Measurements from ENCODE around the gene TEX50.
"Not testable (repeated sequence)": the region's sequence is repeated elsewhere in the genome, so short reads cannot be mapped to it uniquely, and the experiment has no call there.

Gene TEX50

DNA sequence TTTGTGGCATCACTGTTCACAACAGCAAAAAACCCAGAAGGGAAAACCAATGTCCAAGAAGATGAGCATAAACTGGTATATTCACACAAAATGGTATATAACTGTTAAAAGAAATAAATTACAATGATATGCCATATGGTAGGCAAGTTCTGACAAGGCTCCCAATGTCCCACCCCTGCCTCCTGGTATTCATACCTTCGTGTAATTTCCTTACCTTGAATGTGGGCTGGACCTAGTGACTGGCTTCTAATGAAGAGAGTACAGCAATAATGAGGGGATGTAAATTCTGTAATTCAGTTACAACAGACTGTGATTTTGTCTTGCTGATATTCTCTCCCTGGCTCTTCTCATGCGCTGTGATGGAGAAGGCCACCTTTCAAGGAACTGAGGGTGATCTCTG, 25.2 kb downstream of the TEX50 start:
- in situ Hi-C loops (cut with HindIII; ENCODE audit: low pct_ligation_motif_present, low pct_unique_long_range_greater_than_20kb, low sequenced_read_pairs) = no loop called here
- no peak for DNase-seq

- in situ Hi-C loops (cut with HindIII; ENCODE audit: low pct_ligation_motif_present, low pct_unique_long_range_greater_than_20kb, low sequenced_read_pairs) = no loop called here
Observed at GRCh38 chr1:173661271-173661670, 26.1 kb downstream of the TEX50 start.

DNA sequence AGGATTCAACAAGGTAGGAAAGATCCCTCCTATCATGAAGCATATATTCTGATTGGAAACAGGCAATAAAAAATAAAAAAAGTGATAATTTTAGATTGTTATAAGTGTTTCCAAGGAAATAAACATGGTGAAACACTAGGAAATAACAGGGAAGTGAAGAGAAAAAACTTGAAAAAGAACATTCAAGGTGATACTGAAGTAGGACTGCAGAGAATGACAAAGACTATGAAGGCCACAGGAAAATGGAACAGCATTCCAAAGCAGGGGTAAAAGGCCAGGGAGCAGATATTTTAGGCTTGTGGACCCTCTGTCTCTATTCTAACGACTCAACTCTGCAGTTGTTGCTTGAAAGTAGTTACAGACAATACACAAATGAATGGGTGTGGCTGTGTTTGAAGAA, 26.6 kb downstream of the TEX50 start:
- in situ Hi-C loops (cut with HindIII; ENCODE audit: low pct_ligation_motif_present, low pct_unique_long_range_greater_than_20kb, low sequenced_read_pairs) = no loop called here

More at GRCh38 chr1:173661271-173661670, 26.1 kb downstream of the TEX50 start:
- no peak for DNase-seq

DNA sequence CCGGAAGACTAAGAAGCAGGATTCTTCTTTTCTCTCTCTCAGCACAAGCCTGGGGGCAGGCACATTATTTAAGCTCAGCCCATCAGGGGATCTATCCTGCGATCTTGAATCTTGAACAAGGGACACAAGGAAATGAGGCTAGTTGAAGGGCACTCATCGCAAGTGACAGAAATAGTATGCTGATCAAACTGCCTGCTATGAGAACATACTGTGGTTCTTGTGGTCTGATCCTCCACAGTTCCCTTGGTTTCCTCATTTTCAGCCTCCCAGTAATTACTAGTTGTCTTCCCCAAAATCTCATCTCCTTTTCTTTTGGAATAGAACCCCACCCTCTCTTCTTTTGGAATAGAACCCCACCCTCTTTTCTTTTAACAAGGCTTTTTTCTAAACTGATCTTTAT, 28.0 kb downstream of the TEX50 start:
- in situ Hi-C loops (cut with HindIII; ENCODE audit: low pct_ligation_motif_present, low pct_unique_long_range_greater_than_20kb, low sequenced_read_pairs) = no loop called here

More for the DNA sequence above, 26.6 kb downstream of the TEX50 start:
- no peak for DNase-seq

DNA sequence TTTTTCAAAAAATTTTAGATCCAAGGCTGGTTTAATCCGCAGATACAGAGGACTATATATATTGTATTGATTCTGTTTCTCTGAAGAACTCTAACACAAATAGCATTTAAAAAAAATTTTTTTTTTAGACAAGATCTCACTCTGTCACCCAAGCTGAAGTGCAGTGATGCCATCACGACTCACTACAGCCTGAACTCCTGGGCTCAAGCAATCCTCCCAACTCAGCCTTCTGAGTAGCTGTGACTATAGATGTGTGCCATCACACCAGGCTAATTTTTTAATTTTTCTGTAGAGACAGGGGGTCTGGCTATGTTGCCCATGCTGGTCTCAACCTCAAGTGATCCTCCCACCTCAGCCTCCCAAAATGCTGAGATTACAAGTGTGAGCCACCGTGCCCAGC, 31.5 kb downstream of the TEX50 start:
- in situ Hi-C loops (cut with HindIII; ENCODE audit: low pct_ligation_motif_present, low pct_unique_long_range_greater_than_20kb, low sequenced_read_pairs) = no loop called here
- peak; percentile 12 for DNase-seq

More for the DNA sequence above, 28.0 kb downstream of the TEX50 start:
- no peak for DNase-seq

DNA sequence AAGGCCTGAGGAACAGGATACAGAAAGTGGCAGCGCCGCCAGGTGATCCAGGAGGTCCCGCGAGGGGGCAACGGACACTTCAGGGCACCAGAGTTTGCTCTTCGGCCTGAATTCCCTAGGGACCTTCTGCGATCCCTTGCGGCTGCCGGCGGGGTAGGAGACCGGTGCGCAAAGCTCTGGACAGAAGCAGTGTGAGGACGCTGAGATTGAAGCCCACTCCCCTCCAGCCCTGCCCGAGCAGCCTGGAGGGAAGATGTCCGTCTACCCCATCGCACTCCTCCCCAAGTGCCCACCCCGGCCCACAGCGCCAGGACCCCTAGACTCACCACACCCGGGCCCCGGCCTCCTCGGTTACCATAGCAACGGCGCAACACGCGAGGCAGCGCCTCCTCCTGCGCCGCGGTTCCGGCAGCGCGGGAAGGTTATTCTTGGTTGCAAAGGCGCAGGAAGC, 34.4 kb downstream of the TEX50 start, which contains the start of gene ANKRD45:
Gene ANKRD45 (minus strand): TSS at position 361 of the 451 bp plus-strand sequence. CDS start 10,433 bp downstream, outside the sequence.
- in situ Hi-C loops (cut with HindIII; ENCODE audit: low pct_ligation_motif_present, low pct_unique_long_range_greater_than_20kb, low sequenced_read_pairs) = no loop called here
- peak; percentile 73 for DNase-seq

DNA sequence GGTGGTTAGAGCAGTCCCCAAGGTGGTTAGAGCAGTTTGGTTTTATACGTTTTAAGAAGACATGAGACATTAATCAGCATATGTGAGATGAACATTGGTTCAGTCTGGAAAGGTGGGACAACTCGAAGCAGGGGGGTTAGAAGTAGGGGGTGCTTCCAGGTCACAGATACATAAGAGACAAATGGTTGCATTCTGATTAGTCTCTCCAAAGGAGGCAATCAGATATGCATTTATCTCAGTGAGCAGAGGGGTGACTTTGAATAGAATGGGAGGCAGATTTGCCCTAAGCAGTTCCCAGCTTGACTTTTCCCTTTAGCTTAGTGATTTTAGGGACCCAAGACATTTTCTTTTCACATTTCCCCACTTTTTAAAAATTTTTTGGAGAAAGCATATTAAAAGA, 39.4 kb downstream of the TEX50 start:
- DNase-seq; in situ Hi-C loops (cut with HindIII; ENCODE audit: low pct_ligation_motif_present, low pct_unique_long_range_greater_than_20kb, low sequenced_read_pairs): not testable (repeated sequence)

- in situ Hi-C loops (cut with HindIII; ENCODE audit: low pct_ligation_motif_present, low pct_unique_long_range_greater_than_20kb, low sequenced_read_pairs); DNase-seq: not testable (repeated sequence)
Observed at GRCh38 chr1:173680152-173680551, 45.0 kb downstream of the TEX50 start.

DNA sequence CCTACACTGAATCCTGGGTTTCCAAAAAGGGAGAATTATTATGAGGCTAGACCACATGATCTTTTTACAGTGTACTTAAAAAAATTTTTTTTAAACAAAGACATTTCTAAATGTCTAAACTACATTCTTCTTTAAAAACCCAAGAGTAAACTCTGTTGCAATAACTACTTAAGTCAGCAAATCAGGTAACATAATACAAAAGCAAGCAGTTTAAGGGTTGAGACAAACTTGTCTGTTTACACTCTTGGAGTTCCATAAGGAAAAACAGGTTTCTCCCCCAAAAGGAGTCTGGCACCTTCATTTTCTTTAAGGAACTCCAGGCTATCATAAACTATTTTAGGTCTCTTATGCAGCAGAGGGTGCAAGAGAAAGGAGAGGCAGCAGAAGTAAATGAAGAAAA, 47.0 kb downstream of the TEX50 start:
- in situ Hi-C loops (cut with HindIII; ENCODE audit: low pct_ligation_motif_present, low pct_unique_long_range_greater_than_20kb, low sequenced_read_pairs) = no loop called here
- no peak for DNase-seq

DNA sequence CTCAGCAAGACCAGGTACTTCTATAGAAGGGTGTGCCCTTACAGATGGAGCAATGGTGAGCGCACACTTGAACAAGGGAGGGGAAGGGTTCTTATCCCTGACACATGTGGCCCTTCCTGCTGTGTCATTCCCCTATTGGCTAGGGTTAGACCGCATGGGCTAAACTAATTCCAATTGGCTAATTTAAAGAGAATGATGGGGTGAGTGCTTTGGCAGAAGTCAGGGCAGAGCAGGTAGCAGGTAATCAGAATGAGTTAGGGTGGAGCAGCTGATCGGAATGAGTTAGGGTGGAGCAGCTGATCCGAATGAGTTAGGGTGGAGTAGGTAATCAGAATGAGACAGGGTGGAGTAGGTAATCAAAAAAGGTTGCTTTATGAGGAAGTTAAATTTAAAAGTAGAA, 48.7 kb downstream of the TEX50 start:
- DNase-seq; in situ Hi-C loops (cut with HindIII; ENCODE audit: low pct_ligation_motif_present, low pct_unique_long_range_greater_than_20kb, low sequenced_read_pairs): not testable (repeated sequence)

GRCh38 chr1:173685121-173685520, 50.0 kb downstream of the TEX50 start:
- DNase-seq; in situ Hi-C loops (cut with HindIII; ENCODE audit: low pct_ligation_motif_present, low pct_unique_long_range_greater_than_20kb, low sequenced_read_pairs): not testable (repeated sequence)

Measured in ACHN (cell line).